HuH-7.5 (cell line): ENCODE data around the gene NAA60.
"Not testable (repeated sequence)": the region's sequence is repeated elsewhere in the genome, so short reads cannot be mapped to it uniquely, and the experiment has no call there.

Experiments
- DNase-seq: peaks from one replicate; pipeline ENCODE4 v3.0.0; 2011; ENCODE audit warnings: low spot score

NAA60 gene

GRCh38 chr16:3484318-3485096, 41.0 kb downstream of the NAA60 start:
- no peak for DNase-seq

- DNase-seq: no peak
Observed at GRCh38 chr16:3485097-3485745, 41.7 kb downstream of the NAA60 start.

GRCh38 chr16:3485821-3486505, 42.5 kb downstream of the NAA60 start:
- no peak for DNase-seq

- no peak for DNase-seq
Observed at GRCh38 chr16:3486506-3487215, 43.2 kb downstream of the NAA60 start.

GRCh38 chr16:3487521-3488410, 44.3 kb downstream of the NAA60 start:
- no peak for DNase-seq

- DNase-seq: no peak
Observed at GRCh38 chr16:3488801-3489200, 45.3 kb downstream of the NAA60 start.

- DNase-seq: no peak
Observed at GRCh38 chr16:3490911-3491629, 47.6 kb downstream of the NAA60 start.

- DNase-seq: no peak
Observed at GRCh38 chr16:3492356-3492755, 48.9 kb downstream of the NAA60 start.

GRCh38 chr16:3494386-3494973, 51.0 kb downstream of the NAA60 start:
- no peak for DNase-seq

GRCh38 chr16:3495176-3495575, 51.7 kb downstream of the NAA60 start, which contains the start of gene C16orf90:
TSS of gene C16orf90 (minus strand) at chr16:3495489. CDS start at chr16:3495421, 68 bp downstream.
- DNase-seq: no peak

GRCh38 chr16:3496386-3496785, 52.9 kb downstream of the NAA60 start:
- DNase-seq: no peak

GRCh38 chr16:3497771-3498170, 54.3 kb downstream of the NAA60 start:
- no peak for DNase-seq

GRCh38 chr16:3498988-3499387, 55.5 kb downstream of the NAA60 start:
- DNase-seq: no peak

GRCh38 chr16:3501412-3501761, 57.9 kb downstream of the NAA60 start:
- not testable (repeated sequence) for DNase-seq

GRCh38 chr16:3501783-3502400, 58.4 kb downstream of the NAA60 start:
- DNase-seq: no peak

GRCh38 chr16:3503523-3503922, 60.0 kb downstream of the NAA60 start:
- DNase-seq: no peak

- no peak for DNase-seq
Observed at GRCh38 chr16:3508736-3509135, 65.3 kb downstream of the NAA60 start.

- DNase-seq: no peak
Observed at GRCh38 chr16:3509470-3509928, 66.0 kb downstream of the NAA60 start.

GRCh38 chr16:3510416-3510815, 66.9 kb downstream of the NAA60 start:
- DNase-seq: no peak
